Measurements from ENCODE around the gene TM7SF3.

TM7SF3 gene

DNA sequence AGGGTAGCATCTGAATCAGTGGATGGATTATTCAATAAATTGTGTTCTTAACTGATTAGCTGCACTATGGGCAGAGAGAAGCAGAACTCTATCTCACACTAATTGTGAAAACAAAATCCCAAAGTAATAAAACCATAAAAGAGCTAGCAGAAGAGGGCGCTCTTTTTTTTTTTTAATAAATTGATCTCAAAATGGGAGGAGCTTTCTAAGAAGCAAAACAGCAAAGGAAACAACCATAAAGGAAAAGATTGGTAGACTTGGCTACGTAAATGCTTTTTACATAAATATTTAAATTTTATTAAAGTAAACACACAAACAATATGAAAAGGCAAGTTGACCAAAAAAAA is 1.5 kb upstream of the TM7SF3 start:
- in situ Hi-C loops (cut with MboI; ENCODE audit: low sequenced_read_pairs) = no loop called here

DNA sequence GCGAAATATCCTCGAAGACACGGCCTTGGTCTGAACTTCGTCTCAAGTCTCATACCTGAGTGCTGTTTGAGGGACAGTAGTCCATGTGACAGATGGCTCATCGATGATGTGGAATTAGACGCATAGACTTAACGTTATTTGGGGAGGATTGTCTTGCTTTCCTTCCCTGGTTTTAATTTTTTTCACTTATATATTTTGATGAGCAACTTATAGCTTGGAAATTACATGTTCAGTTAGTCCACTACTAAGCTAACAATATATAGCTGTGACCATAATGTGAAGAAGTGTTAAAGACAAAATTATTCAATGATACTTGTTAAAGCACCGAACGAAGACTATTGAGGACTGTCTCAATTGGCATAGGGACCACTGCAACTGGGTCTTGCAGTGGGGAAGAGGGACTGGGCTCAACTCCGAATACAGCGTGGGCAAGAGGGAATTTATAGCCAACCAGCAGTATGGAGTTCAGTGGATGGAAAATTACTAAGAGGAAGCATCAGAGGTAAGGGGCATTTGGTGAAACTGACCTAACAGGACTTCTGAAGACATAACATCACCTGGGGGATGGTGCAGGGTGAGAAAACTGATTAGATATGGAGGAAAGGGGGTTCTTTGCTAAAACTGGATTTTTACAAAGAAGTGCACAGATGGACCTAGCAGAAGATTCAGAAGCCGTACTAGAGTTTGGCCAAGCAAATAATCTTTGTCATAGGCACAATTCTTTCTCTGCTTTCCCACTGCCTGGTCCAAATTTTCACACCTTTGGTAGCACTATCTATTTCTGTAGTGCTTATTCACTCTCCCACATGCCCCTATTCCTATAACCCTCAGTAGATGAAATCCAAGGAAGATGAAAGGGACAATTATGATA is 910 bp upstream of the TM7SF3 start:
- in situ Hi-C loops (cut with MboI; ENCODE audit: low sequenced_read_pairs) = no loop called here

DNA sequence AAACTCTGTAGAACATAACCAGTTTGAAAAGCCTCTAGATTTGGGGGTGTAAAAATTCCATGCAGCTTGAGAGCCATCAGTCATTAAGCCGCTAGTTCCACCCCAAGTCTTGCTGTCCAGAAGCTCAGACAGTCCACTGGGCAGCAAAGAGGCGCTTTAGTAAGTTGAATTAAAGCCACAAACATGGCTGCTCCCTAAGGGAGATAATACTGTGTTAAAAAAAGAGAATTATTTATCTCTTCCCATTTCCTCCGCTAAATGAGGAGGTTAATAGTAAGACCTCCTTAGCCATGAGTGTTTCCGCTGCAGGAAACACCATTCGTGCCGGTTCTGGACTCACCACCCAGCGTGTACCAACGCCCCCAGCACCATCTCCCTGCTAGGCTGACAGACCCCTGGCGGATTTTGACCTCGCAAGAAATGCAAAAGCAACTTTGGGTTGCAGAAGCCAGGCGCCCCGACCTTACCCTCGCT is 536 bp downstream of the TM7SF3 start:
- in situ Hi-C loops (cut with MboI; ENCODE audit: low sequenced_read_pairs) = no loop called here

DNA sequence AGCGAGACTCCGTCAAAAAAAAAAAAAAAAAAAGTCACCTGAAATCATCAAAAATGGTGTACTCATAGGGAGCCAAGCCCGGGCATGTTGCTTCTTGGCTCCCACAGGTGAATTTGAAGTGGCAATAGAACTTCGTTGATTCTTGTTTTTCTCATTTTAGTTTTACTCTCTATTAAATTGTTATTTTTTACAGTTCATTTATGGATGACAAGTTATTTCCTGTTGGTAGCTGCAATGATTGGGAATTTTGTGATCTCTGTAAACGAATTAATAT is 1.3 kb downstream of the TM7SF3 start:
- in situ Hi-C loops (cut with MboI; ENCODE audit: low sequenced_read_pairs) = no loop called here

DNA sequence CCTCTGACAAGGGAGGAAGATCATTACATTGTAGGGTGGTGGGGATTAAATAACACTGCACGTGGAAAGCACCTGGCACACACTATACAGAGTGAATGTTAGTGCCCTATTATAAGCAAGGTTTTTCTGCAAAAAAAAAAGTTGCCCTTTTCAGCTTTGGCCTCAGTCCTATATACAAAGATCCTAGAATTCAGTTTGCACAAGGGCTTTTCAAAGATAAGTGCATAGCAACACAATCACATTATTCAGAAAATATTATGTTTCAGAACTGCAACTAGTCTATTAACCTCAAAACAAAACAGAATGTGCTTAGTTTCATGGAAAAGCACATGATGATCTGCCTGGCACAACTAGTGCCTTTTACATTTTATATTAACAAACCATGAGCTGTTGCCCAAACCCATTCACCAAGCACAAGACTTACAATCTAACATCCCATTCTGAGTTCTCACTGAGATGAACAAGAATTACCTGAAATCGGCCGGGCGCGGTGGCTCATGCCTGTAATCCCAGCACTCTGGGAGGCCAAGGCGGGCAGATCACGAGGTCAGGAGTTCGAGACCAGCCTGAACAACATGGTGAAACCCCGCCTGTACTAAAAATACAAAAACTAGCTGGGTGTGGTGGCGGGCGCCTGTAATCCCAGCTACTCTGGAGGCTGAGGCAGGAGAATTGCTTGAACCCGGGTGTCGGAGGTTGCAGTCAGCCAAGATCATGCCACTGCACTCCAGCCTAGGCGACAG is 1.8 kb downstream of the TM7SF3 start:
- in situ Hi-C loops (cut with MboI; ENCODE audit: low sequenced_read_pairs) = no loop called here

DNA sequence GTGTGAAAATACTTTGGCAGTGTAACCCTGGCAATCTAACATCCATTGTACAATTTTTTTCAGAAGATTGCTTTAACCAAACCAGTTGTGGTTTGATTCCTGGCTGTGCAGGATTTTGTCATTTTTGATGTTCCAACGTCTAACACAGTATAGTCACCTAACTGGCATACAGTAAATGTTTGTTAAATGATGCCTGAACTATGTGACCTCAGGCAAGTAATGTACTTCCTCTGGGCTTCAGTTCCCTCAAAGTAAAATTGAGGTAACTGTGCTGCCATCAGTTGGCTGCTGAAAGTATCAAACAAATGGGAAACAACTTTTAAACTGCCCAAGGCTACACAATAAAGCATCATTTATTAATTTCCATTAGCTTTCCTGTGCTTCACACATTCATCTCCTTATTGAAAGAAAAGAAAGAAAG is 4.3 kb downstream of the TM7SF3 start:
- in situ Hi-C loops (cut with MboI; ENCODE audit: low sequenced_read_pairs) = no loop called here

DNA sequence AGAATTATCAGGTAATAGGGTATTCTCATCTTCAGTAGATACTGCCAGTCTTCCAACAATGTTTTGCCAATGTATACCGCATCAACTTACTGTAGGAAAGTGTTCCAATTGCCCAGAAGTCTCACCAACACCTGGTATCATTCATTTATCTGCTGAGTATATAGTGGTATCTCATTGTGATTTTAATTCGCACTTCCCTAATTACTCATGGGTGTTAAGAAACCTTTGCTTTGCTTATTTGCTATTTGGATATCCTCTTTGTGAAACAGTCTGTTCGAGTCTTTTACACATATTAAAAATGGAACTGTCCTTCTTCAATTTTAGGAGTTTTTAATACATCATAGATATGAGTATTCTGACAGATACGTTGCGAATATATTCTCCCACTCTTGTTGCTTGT is 6.1 kb downstream of the TM7SF3 start:
- in situ Hi-C loops (cut with MboI; ENCODE audit: low sequenced_read_pairs) = no loop called here

DNA sequence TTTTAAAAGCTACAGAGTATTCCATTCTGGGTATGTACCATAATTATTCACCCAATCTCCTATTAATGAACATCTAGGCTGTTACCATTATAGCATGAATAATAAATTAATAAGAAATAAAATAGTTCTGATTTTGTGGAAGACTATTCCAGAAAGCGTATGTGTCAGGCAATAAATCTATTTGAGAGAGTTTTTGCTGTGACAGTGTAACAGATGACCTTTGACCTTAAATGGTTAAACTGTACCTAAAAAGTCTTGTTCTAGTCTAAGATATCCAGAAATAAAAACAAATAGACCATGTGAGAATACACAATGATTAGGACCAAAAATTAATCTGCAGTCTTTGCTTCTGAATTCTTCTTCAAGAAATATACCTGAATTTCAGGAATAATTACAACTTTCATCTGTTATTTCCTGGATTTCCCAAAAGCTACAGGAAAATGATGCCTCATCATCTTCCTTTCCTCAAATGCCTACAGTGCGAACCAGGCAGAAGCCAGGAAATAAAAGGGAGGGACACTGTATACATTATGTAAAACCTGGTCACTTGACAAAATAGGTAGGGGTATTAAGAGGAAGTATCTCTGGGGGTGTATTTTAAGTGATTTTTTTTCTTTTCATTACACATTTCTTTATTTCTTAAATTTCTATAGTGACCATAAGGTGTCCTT is 7.3 kb downstream of the TM7SF3 start:
- in situ Hi-C loops (cut with MboI; ENCODE audit: low sequenced_read_pairs) = no loop called here

DNA sequence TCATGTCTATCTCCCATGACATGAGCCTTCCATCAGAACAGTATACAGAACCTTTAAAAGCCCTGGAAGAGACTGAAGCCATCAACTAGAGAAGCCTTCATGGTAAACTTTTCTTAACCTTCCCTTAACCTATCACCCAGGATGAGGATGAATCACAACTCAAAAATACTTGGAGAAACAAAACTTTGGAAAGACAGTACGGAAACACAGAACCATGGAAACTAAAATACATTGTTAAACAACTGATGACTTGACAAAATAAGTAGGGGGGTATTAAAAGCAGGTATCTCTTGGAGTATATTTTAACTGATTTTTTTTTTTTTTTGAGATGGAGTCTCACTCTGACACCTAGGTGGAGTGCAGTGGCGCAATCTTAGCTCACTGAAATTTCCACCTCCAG is 8.7 kb downstream of the TM7SF3 start:
- in situ Hi-C loops (cut with MboI; ENCODE audit: low sequenced_read_pairs) = no loop called here

DNA sequence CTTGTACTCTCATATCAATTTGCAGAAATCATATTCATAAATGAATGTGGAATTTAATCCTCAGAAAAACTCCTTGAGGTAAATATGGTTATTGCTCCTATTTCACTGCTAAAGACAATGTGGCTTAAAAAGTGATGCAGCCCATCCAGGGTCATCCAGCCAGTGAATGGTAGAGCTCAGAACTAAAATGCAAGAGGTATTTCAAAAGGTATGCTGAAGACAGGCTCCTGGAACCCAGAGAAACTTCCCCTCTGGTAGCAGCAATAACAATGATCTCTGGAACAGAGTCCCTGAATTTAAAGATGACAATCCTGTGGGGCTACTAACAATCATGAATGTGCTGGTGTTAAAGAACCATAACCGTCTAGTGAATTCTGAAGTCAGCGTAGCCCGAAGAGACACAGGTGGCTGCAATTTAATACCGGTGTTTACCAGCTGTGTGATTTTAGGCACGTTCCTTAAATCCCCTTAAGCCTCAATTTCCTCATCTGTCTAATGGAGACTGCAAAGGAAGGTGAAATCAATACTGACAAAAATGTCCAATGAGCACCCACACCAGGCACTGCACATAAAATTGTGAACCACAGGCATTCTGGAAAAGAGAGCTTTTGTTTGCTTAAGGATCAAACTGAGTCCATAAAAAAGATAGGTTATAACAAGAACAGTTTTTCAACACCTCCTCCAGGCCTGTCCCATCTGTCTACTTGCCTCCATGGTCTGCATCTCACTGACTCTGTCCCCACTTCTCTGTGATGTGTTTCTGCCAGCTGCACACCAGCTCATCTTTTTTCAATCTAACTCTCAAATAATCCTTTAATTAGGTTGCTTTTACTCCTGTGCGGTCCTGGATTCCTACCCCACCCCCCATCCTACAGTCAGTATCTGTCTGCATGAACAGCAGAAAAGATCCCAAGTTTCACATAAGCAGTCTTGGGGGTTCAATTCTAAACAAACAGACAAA is 10.5 kb downstream of the TM7SF3 start:
- in situ Hi-C loops (cut with MboI; ENCODE audit: low sequenced_read_pairs) = no loop called here

DNA sequence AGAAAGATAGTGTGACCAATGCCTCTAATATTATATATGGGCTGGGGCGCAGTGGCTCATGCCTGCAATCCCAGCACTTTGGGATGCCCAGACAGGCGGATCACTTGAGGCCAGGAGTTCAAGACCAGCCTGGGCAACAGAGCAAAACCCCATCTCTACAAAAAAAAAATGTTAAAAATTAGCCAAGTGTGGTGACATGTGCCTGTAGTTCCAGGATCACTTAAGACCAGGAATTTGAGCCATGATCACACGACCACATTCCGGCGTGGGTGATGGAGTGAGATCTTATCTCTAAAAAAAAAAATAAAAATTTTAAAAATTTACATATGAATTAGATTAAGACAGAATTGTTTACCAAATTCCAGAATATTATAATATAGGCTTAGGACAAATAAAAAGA is 12.0 kb downstream of the TM7SF3 start:
- in situ Hi-C loops (cut with MboI; ENCODE audit: low sequenced_read_pairs) = no loop called here

DNA sequence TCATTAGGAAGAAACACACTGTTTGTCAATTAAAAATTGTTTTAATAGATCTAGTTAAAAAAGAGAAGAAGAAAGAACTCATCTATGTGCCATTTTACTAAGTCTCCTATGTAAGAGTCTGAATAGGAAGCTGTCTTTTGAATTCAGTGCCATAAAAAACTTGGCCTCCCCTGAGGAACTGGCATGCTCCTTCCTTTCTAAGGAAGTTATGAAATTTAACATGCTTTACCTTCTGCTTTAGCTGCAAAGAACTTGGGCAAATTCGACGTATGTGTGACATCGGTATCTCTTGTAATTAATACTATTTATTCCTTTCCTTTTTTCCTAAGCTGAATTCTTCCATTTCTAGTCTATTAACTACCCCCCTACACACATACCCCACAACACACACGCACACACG is 12.5 kb downstream of the TM7SF3 start:
- in situ Hi-C loops (cut with MboI; ENCODE audit: low sequenced_read_pairs) = no loop called here

DNA sequence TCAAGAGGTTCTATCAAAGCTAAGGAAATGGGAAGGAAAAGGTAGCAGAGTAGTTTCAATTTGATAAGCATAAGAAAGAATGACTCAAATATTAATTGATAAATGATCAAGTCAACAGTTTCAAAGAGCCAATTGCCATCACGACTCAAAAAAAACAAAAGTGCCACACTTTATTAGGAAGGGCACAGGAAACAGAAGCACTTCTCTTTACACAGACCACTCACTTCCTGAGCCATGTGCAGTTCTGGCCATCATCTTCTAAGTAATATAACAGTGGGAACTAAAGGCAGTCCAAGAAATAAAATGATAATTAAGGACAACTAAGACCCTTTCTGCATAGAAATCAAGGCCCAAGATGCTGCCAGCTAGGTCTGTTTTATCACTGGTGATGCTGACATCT is 13.2 kb downstream of the TM7SF3 start:
- in situ Hi-C loops (cut with MboI; ENCODE audit: low sequenced_read_pairs) = no loop called here

DNA sequence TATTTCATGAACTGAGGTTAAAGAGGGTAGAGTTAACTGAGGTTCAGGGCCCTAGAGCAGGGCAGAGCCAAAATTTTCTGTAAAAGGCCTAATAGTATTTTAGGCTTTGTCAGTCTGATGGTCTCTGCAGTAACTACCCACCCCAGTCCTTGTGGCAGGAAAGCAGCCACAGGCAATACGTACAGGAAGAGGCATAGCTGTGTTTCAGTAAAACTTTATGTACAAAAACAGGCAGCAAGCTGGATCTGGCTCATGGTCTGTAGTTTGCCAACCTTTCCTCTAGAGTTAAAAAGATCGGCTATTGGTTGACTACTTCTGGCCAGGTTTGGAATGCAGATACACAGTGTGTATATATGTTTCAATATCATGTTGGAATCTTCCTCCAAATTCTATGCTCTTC is 17.2 kb downstream of the TM7SF3 start:
- in situ Hi-C loops (cut with MboI; ENCODE audit: low sequenced_read_pairs) = no loop called here

DNA sequence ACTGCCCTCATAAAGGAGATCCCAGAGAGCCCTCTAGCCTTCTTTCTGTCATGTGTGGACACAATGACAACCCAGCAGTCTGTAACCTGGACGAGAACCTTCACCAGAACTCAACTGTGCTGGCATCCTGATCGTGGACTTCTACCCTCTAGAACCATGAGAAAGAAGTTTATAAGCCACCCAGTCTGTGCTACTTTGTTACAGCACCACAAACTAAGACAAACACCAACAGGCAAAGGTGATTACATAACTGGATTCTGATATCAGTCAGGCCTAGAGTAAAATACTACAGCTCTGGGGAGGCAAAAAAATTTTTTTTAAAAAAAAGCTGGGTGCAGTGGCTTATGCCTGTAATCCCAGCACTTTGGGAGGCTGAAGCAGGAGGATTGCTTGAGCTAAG is 18.5 kb downstream of the TM7SF3 start:
- in situ Hi-C loops (cut with MboI; ENCODE audit: low sequenced_read_pairs) = no loop called here

DNA sequence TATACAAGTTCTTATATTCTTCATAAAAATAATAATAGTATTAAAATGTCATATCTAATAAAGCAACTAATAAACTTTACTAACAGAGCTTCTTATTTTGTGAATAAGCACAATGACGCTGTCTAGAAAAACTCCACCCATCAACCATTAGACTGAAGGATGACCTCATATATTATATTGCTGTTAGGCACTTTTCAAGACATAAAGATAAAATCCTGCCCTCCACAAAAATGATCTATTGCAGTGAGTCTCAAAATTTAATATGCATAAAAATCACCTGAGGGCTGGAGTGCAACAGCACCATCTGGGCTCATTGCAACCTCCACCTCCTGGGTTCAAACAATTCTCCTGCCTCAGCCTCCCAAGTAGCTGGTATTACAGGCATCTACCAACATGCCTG is 20.1 kb downstream of the TM7SF3 start:
- in situ Hi-C loops (cut with MboI; ENCODE audit: low sequenced_read_pairs) = no loop called here

DNA sequence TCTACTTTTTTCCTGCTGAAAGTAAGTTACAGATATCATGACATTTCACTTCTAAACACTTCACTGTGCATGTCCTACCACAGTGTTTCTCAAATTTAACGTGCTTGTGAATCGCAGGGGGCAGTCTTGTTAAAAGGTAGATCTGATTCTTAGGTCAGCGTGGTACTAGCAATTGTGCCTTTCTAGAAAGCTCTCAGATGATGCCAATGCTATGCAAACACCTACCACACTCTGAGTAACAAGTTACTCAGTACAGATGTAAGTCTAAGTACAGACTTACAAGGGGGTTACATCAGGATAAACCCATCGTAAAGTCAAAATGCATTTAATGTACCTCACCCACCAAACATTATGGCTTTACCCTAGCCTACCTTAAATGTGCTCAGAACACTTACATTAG is 22.4 kb downstream of the TM7SF3 start:
- in situ Hi-C loops (cut with MboI; ENCODE audit: low sequenced_read_pairs) = no loop called here

DNA sequence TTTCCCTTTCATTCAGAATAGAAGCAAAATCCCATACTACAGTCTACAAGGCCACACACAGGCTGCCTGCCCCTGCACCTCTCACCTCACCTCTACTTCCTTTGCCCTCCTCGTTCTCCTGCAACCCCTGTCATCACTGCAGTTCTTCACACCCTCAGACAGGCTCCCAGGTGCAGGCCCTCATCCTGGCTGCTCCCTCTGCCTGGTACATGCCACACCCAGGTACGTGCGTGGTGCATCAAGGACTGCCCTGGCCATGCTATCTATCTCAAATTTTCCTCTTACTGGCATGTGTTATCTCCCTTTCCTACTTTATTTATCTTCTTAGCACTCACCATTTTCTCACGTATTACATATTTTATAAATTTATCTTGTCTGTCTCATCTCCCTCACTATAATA is 24.3 kb downstream of the TM7SF3 start:
- in situ Hi-C loops (cut with MboI; ENCODE audit: low sequenced_read_pairs) = no loop called here

DNA sequence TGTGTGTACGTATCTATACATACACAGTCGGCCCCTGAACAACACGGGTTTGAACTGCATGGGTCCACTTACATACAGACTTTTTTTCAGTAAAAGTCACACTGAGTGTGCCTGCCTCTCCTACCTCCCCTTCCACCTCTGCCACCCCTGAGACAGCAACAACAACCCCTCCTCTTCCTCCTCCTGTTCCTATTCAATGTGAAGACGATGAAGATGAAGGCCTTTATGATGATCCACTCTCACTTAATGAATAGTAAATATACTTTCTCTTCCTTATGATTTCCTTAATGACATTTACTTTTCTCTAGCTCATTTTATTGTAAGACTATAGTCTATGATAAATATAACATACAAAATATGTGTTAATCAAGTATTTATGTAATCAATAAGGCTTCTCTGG is 25.5 kb downstream of the TM7SF3 start:
- in situ Hi-C loops (cut with MboI; ENCODE audit: low sequenced_read_pairs) = no loop called here

DNA sequence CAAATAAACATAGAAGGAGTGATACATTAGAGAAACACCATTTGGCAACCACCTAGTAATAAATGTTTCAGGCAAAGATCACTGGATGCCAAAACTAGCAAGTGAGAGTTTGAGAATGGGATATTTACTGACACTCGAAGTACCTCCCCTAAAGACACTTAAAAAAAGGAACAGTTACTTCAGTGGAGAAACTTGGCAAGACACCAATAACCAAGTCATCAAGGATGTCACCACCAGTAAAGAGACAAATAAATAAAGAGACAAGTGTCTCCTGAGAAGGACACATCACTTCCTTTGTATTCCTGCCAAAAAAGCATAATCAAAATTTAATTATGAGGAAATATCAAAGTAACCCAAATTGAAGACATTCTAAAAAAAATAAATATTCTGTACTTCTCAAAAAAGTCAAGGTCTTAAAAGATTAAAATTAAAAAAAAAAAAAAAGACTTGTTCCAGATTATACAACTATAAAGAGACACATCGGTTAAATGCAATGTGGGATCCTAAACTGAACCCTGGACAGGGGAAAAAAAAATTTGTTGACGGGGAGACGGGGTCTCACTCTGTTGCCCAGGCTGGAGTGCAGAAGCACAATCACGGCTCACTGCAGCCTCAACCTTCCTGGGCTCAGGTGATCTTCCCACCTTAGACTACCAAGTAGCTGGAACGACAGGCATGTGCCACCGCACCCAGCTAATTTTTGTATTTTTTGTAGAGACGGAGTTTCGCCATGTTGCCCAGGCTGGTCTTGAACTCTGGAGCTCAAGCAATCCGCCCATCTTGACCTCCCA is 26.4 kb downstream of the TM7SF3 start:
- in situ Hi-C loops (cut with MboI; ENCODE audit: low sequenced_read_pairs) = no loop called here

Data from HL-60/S4 (cell line).